ENCODE results near the gene SIRT6.
"Not testable (repeated sequence)": the region's sequence is repeated elsewhere in the genome, so short reads cannot be mapped to it uniquely, and the experiment has no call there.

- TF ChIP-seq, protein P1, sequence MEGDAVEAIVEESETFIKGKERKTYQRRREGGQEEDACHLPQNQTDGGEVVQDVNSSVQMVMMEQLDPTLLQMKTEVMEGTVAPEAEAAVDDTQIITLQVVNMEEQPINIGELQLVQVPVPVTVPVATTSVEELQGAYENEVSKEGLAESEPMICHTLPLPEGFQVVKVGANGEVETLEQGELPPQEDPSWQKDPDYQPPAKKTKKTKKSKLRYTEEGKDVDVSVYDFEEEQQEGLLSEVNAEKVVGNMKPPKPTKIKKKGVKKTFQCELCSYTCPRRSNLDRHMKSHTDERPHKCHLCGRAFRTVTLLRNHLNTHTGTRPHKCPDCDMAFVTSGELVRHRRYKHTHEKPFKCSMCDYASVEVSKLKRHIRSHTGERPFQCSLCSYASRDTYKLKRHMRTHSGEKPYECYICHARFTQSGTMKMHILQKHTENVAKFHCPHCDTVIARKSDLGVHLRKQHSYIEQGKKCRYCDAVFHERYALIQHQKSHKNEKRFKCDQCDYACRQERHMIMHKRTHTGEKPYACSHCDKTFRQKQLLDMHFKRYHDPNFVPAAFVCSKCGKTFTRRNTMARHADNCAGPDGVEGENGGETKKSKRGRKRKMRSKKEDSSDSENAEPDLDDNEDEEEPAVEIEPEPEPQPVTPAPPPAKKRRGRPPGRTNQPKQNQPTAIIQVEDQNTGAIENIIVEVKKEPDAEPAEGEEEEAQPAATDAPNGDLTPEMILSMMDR (IDR thresholded peaks at IDR 0.05), result not testable (repeated sequence)
- TF ChIP-seq POLR2A (IDR thresholded peaks at IDR 0.05), result not testable (repeated sequence)
Observed at GRCh38 chr19:4142916-4143315, 39.4 kb downstream of the SIRT6 start.

Measured in gastroesophageal sphincter (tissue), 3 donors.